Lung (tissue), 12 donors: ENCODE results near the gene FEM1B. TPM values are rescaled to one million over a fixed set of nuclear protein-coding genes. Genes with fewer than 3 reads are reported as not detected.

ENCODE experiments used
- ATAC-seq: fragments of 200-7000 bp; cut with Tn5 transposase; one replicate; pipeline ENCODE4 v1.9.1; 2020; ENCODE audit warnings: moderate number of reproducible peaks; ENCODE audit not compliant: insufficient read depth, low FRiP score
- DNase-seq, 3 donors: peaks; one replicate each; pipeline ENCODE4 v3.0.0-alpha.2; 2013 to 2017
- H3K27ac ChIP-seq, 2 donors: one replicate each; pipeline ENCODE4 v1.5.1; 2013; ENCODE audit warnings: mild to moderate bottlenecking in 2 of 2, moderate library complexity in 2 of 2, control low read depth in 1 of 2, inconsistent platforms in 1 of 2, low read depth in 1 of 2, low read length in 1 of 2
- H3K27me3 ChIP-seq, 3 donors: one replicate each; pipeline ENCODE4 v1.5.1; 2013; ENCODE audit warnings: low read length in 2 of 3; ENCODE audit not compliant: control insufficient read depth in 3 of 3, insufficient read depth in 3 of 3
- H3K36me3 ChIP-seq, 4 donors: one replicate each; pipeline ENCODE4 v1.5.1; 2013; ENCODE audit warnings: low read length in 4 of 4, mild to moderate bottlenecking in 1 of 4, moderate library complexity in 1 of 4; ENCODE audit not compliant: control insufficient read depth in 4 of 4, insufficient read depth in 4 of 4
- H3K4me1 ChIP-seq, 5 donors: one replicate each; pipeline ENCODE4 v1.5.1; 2013; ENCODE audit warnings: low read length in 5 of 5, mild to moderate bottlenecking in 2 of 5, moderate library complexity in 1 of 5; ENCODE audit not compliant: control insufficient read depth in 5 of 5, insufficient read depth in 5 of 5
- H3K4me3 ChIP-seq: one replicate; pipeline ENCODE4 v1.5.1; 2013; ENCODE audit warnings: mild to moderate bottlenecking, control low read depth, moderate library complexity
- H3K9ac ChIP-seq, 2 donors: one replicate each; pipeline ENCODE4 v1.5.1; 2013; ENCODE audit warnings: low read length in 2 of 2, control low read depth in 1 of 2; ENCODE audit not compliant: insufficient read depth in 1 of 2
- H3K9me3 ChIP-seq, 4 donors: one replicate each; pipeline ENCODE4 v1.5.1; 2013; ENCODE audit warnings: low read length in 3 of 4, mild to moderate bottlenecking in 1 of 4, moderate library complexity in 1 of 4; ENCODE audit not compliant: control insufficient read depth in 4 of 4, insufficient read depth in 3 of 4
- CTCF ChIP-seq: IDR thresholded peaks from 2 replicates; pipeline ENCODE4 v1.5.1; 2012; ENCODE audit warnings: mild to moderate bottlenecking; ENCODE audit errors: control extremely low read depth, extremely low read depth
- WGBS, 2 donors: extraction: QIAGEN DNeasy Blood & Tissue Kit; methylation state at CpG; one replicate each; pipeline ENCODE4 v1.1.7; 2013; 5-methylcytosine and 5-hydroxymethylcytosine counted together
- polyA plus RNA-seq, 2 donors: library from polyadenylated mRNA; stranded (reverse); fragments of 200-250 nt; gene quantifications; one replicate each; pipeline ENCODE4 v1.2.1, GENCODE V29; 2013
- total RNA-seq, 2 donors: library from RNA; depleted of rRNA in 1 of 2; stranded (reverse); fragments of >200 nt in 1 of 2; gene quantifications; one replicate each; pipeline ENCODE4 v1.2.1, GENCODE V29; 2014 to 2021
- donor health status: control.
- donor health status: control.
- donor health status: Bipolar disorder and iron deficiency.
- donor health status: healthy.
- donor health status: DM: yes; HTN: yes; CAD: no.

Gene FEM1B
- total and polyA plus RNA-seq, 4 donors: 8.1 to 57.7 (median 30.5) TPM

- no peak overlapping the region for H3K4me3 ChIP-seq
- no peak overlapping the region for H3K9ac ChIP-seq
- no peak for TF ChIP-seq CTCF
- H3K9me3 ChIP-seq: peaks cover 0 to 3% (median 0%) of the 10 kb centered on the region in 4 donors
- H3K4me1 ChIP-seq: peaks cover 0 to 13% (median 0%) of the 10 kb centered on the region in 5 donors
- H3K27me3 ChIP-seq: no peaks in the 10 kb centered on the region
- no peak overlapping the region for H3K27ac ChIP-seq
- 94 to 97% methylated on average over 10 of the region's 10 CpGs for WGBS, 2 donors
- DNase-seq (no peak), ATAC-seq (no peak)
- H3K36me3 ChIP-seq: no peaks in the 10 kb centered on the region
These were observed 61.9 kb downstream of the FEM1B start for GRCh38 chr15:68339481-68339880.

DNA sequence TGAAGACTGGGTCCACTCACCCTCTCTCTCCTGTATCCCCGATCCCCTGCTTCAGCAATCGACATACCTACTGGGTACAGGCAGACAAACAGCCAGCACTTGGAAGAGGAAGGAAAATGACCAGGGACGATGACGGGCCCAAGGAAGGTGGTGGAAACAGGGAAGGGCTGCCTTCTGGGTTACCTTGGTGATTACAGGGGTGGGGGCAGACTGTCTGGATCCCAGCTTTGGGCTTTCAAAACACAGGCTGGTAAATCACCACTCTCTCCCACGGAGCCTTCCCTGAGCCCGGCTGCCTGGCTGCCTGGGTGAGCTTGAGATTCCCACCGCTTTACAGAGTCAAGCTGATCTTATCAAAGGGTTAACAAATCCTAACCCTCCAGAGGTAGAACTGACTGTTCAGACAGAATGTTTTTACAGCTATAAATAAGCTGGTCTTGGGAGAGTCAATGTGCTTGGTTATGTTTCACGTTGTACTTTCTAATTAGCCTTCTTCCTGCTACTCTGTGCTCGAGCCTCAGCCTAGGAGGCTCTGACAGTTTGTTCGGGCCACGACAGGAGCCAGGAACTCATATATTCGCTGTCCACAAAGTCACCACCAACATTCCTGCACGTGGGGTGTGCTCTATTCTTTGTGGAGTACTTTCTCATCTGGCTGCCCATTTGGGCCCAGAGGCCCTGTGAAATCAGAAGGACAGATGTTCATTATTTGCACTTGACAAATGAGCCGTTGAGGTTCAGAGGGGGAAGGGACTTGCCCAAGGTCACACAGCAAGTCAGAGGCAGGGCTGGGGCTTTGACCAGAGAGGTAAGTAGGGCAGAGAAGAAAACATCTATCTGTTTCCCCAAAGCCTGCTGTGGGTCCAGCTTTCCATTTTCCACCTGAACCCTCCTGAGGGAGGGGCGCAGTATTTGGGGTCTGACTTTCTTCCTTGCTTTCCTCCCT is 63.5 kb downstream of the FEM1B start:
- H3K9ac ChIP-seq: no peak overlapping the region
- no peak overlapping the region for H3K4me3 ChIP-seq
- WGBS, 2 donors: 73 to 83% methylated on average over 15 of the region's 15 CpGs

DNA sequence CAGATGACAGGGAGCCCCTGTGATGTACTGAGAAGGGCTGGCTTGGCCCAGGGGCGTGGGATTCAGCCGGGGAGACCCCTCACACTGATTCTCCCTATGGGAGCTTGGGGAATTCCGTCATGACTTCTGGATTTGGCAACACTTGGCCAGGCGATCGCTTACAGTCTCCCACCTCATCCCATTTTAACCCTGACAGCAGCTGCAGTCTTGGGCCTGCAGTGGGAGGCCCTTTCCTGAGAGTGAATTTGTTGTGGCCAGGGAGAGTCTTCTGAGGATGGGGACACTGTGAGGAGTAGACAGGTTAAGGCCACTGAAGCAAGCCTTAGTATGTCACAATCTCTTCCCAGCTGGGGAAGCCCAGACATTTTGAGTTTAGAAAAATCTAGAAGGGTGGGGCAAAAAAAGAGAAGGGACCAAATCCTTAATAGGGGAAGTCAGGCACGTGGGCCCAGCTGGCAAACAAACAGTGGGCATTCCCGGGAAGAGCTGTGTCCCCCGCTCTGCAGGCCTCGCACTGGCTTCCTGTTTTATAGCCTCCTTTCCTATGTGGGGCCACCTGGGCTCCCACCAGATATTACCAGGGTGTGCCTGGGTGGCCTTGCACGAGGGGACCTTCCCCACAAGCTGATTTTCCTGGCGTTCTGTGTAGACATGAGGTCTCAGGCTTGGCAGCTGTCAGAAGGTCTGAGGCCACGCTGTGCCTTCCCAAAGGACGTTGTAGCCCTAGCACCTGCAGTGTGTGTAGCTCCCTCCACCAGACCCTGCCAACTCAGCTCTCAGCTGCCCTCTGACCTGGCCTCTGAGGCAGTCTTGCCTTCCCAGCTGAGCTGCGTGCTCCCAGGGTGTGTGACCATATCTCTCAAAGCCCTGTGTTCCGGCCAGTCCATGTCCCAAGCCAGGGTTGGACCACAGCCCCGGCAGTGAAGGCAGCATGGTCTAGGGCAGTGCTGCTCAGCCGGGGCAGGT is 64.5 kb downstream of the FEM1B start:
- Histone ChIP-seq H3K4me3 (no peak overlapping the region), H3K9ac (no peak overlapping the region), H3K36me3 (no peaks in the 10 kb centered on the region), H3K4me1 (peaks cover 0 to 4% (median 0%) of the 10 kb centered on the region in 5 donors), H3K27me3 (no peaks in the 10 kb centered on the region), H3K9me3 (peaks cover 0 to under 1% (median 0%) of the 10 kb centered on the region in 4 donors), H3K27ac (no peak overlapping the region)
- WGBS, 2 donors: 62 to 68% methylated on average over 17 of the region's 17 CpGs
- no peak for ATAC-seq
- TF ChIP-seq CTCF: no peak
- DNase-seq: peak in 2 of 3 donors; percentile 18 to 48

More for the DNA sequence above, 63.5 kb downstream of the FEM1B start:
- Histone ChIP-seq H3K27ac (no peak overlapping the region), H3K36me3 (no peaks in the 10 kb centered on the region), H3K4me1 (peaks cover 0 to 4% (median 0%) of the 10 kb centered on the region in 5 donors), H3K9me3 (peaks cover 0 to 3% (median 0%) of the 10 kb centered on the region in 4 donors), H3K27me3 (no peaks in the 10 kb centered on the region)
- DNase-seq: no peak
- no peak for ATAC-seq
- no peak for TF ChIP-seq CTCF
